PFSK-1 (cell line): ENCODE data around the gene MYRF.

Source experiments
- FOXP2 ChIP-seq: optimal IDR thresholded peaks from 2 replicates; pipeline ENCODE3; 2011; ENCODE audit warnings: borderline replicate concordance, control low read depth, inconsistent platforms; ENCODE audit not compliant: insufficient read depth; ENCODE audit errors: extremely low read length, extremely low read depth
- POLR2AphosphoS5 ChIP-seq: IDR thresholded peaks from 2 replicates; pipeline ENCODE4 v1.6.1; 2012; ENCODE audit warnings: low read depth, mild to moderate bottlenecking, control low read depth, low read length, moderate library complexity
- SIN3A ChIP-seq: IDR thresholded peaks from 2 replicates; pipeline ENCODE4 v1.6.1; 2012; ENCODE audit warnings: mild to moderate bottlenecking, low read length, moderate library complexity, borderline replicate concordance; ENCODE audit not compliant: insufficient read depth
- TAF1 ChIP-seq: IDR thresholded peaks from 2 replicates; pipeline ENCODE4 v1.6.1; 2012; ENCODE audit warnings: low read length, control low read depth, borderline replicate concordance; ENCODE audit not compliant: insufficient read depth
- TF ChIP-seq, protein P1 (sequence below), 2 experiments: IDR thresholded peaks; 2 replicates each; pipeline versions ENCODE4 v1.6.1 to v1.8.0; 2011 to 2012; ENCODE audit warnings: low read depth in 2 of 2, low read length in 2 of 2, control low read depth in 1 of 2, inconsistent platforms in 1 of 2, mild to moderate bottlenecking in 1 of 2, moderate library complexity in 1 of 2; ENCODE audit not compliant: insufficient read depth in 1 of 2

The MYRF gene

DNA sequence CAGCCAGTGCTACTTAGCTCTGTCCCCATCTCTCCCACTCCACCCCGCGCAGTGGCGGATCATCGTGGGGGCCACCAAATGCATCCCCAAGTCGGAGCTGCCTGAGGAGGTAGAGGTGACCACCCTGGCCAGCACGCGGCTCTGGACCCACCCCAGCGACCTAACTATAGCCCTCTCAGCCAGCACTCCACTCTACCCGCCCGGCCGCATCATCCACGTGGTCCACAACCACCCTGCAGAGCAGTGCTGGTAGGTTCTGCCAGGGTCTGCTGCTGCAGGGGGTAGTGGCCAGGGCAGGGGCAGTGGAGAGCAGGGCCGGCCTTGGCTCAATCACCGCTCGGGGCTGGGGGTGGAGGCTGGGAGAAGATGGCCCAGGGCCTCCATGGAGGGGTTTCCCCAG, 13.0 kb upstream of the MYRF start:
- TF ChIP-seq SIN3A (no peak), POLR2AphosphoS5 (no peak), FOXP2 (no peak), TAF1 (no peak)
- TF ChIP-seq, protein P1, sequence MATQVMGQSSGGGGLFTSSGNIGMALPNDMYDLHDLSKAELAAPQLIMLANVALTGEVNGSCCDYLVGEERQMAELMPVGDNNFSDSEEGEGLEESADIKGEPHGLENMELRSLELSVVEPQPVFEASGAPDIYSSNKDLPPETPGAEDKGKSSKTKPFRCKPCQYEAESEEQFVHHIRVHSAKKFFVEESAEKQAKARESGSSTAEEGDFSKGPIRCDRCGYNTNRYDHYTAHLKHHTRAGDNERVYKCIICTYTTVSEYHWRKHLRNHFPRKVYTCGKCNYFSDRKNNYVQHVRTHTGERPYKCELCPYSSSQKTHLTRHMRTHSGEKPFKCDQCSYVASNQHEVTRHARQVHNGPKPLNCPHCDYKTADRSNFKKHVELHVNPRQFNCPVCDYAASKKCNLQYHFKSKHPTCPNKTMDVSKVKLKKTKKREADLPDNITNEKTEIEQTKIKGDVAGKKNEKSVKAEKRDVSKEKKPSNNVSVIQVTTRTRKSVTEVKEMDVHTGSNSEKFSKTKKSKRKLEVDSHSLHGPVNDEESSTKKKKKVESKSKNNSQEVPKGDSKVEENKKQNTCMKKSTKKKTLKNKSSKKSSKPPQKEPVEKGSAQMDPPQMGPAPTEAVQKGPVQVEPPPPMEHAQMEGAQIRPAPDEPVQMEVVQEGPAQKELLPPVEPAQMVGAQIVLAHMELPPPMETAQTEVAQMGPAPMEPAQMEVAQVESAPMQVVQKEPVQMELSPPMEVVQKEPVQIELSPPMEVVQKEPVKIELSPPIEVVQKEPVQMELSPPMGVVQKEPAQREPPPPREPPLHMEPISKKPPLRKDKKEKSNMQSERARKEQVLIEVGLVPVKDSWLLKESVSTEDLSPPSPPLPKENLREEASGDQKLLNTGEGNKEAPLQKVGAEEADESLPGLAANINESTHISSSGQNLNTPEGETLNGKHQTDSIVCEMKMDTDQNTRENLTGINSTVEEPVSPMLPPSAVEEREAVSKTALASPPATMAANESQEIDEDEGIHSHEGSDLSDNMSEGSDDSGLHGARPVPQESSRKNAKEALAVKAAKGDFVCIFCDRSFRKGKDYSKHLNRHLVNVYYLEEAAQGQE (IDR thresholded peaks at IDR 0.05; ENCODE audit: insufficient read depth in 1 of 2, low read depth in 2 of 2, low read length in 2 of 2) = no peak

DNA sequence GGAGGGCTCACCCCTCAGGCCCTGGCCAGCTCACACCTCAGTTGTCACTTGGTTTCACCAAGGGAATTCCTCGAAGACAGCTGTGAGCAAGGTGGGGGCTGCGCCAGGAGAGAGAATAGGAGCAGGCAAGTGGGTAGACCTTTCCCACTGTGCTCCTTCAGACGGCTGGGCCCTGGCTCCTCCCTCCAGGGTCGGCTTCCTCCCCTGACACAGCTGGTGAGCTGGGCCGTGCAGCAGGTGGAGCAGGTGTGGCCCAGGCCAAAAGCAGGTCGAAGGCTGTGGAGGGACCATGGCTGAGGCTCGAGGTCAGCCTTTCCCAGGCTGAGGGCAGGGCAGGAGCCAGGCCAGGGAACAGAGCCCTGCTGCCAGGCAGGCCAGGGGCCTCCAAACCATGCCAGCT, 12.5 kb upstream of the MYRF start:
- TF ChIP-seq, protein P1 (IDR thresholded peaks at IDR 0.05; ENCODE audit: insufficient read depth in 1 of 2, low read depth in 2 of 2, low read length in 2 of 2) = no peak
- TF ChIP-seq POLR2AphosphoS5 (no peak), FOXP2 (no peak), SIN3A (no peak), TAF1 (no peak)

DNA sequence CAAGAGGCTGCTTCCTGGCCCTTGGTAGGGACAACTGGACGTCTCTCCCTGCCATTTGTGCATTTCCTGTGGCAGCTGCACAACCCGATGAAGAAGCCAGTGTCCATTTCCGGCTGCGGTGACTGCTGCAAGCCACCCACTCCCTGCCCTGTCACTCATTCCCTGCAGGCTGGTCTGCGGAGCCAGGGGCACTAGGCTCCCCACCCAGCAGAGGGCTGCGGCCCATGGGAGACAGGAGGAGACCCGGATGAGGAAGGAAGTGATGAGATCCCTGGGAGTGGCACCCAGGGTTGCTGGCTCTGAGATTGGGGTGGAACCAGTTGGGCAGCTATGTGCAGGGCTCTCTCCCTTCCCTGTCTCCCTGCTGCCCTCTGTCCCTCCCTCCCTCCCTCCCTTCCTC, 10.0 kb upstream of the MYRF start:
- TF ChIP-seq, protein P1 (IDR thresholded peaks at IDR 0.05; ENCODE audit: insufficient read depth in 1 of 2, low read depth in 2 of 2, low read length in 2 of 2) = no peak
- TF ChIP-seq SIN3A = no peak
- no peak for TF ChIP-seq TAF1
- peak; percentile 58 for TF ChIP-seq FOXP2
- TF ChIP-seq POLR2AphosphoS5 = no peak

DNA sequence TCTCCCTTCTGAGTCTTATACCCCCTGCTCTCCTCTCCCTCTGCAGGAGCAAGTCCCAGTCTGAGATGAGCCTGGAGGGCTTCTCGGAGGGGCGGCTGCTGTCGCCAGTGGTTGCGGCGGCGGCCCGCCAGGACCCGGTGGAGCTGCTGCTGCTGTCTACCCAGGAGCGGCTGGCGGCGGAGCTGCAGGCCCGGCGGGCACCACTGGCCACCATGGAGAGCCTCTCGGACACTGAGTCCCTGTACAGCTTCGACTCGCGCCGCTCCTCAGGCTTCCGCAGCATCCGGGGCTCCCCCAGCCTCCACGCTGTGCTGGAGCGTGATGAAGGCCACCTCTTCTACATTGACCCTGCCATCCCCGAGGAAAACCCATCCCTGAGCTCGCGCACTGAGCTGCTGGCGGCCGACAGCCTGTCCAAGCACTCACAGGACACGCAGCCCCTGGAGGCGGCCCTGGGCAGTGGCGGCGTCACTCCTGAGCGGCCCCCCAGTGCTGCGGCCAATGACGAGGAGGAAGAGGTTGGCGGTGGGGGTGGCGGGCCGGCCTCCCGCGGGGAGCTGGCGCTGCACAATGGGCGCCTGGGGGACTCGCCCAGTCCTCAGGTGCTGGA, 8.8 kb upstream of the MYRF start:
- no peak for TF ChIP-seq TAF1
- TF ChIP-seq POLR2AphosphoS5 = no peak
- TF ChIP-seq FOXP2 = no peak
- TF ChIP-seq, protein P1 (IDR thresholded peaks at IDR 0.05; ENCODE audit: insufficient read depth in 1 of 2, low read depth in 2 of 2, low read length in 2 of 2) = no peak
- TF ChIP-seq SIN3A = no peak

DNA sequence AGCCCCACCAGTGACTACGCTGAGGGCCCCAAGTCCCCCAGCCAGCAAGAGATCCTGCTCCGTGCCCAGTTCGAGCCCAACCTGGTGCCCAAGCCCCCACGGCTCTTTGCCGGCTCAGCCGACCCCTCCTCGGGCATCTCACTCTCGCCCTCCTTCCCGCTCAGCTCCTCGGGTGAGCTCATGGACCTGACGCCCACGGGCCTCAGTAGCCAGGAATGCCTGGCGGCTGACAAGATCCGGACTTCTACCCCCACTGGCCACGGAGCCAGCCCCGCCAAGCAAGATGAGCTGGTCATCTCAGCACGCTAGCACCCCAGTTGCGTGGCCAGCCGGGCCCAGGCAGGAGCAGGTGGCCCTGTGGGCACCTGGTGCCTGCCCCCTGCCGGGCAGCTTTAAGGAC, 8.3 kb upstream of the MYRF start:
- no peak for TF ChIP-seq TAF1
- TF ChIP-seq, protein P1 (IDR thresholded peaks at IDR 0.05; ENCODE audit: insufficient read depth in 1 of 2, low read depth in 2 of 2, low read length in 2 of 2) = no peak
- TF ChIP-seq FOXP2 = no peak
- no peak for TF ChIP-seq POLR2AphosphoS5
- TF ChIP-seq SIN3A = no peak
